Measurements from ENCODE around the gene TNRC18. TPM values are rescaled to one million over a fixed set of nuclear protein-coding genes. Genes with fewer than 3 reads are reported as not detected.
"Not testable (repeated sequence)": the region's sequence is repeated elsewhere in the genome, so short reads cannot be mapped to it uniquely, and the experiment has no call there.

The TNRC18 gene
- total and polyA plus RNA-seq, 2 experiments from 2014 or later, result 3.7 to 51.8 TPM

- H4K20me1 ChIP-seq (ENCODE audit: insufficient read depth), result peaks cover 7% of the 10 kb centered on the region
- no peak for DNase-seq
- no peak overlapping the region for H3K4me3 ChIP-seq
- in situ Hi-C loops (cut with MboI), result no loop called here
- 81 to 84% methylated on average over 18 of the region's 18 CpGs for WGBS, 2 experiments (ENCODE audit: low coverage in 1 of 2, low lambda C conversion rate in 2 of 2, missing lambda C conversion rate in 2 of 2)
- no peaks in the 10 kb centered on the region for H3K9me3 ChIP-seq (ENCODE audit: low read depth)
- H3K4me1 ChIP-seq (ENCODE audit: insufficient read depth), result no peaks in the 10 kb centered on the region
- no peak overlapping the region for H3K27ac ChIP-seq
- H3K4me2 ChIP-seq (ENCODE audit: unreplicated experiment), result no peak overlapping the region
- H3K36me3 ChIP-seq (ENCODE audit: low read depth), result peaks cover 15% of the 10 kb centered on the region
- H3F3A ChIP-seq (ENCODE audit: insufficient read depth), result peaks cover 7% of the 10 kb centered on the region
- no peak for TF ChIP-seq EZH2 (IDR thresholded peaks at IDR 0.05; ENCODE audit: insufficient read depth, poor library complexity, severe bottlenecking)
- TF ChIP-seq EZH2phosphoT487 (IDR thresholded peaks at IDR 0.05; ENCODE audit: insufficient read depth, low read depth), result no peak
- H2AFZ ChIP-seq, result no peak overlapping the region
- H3K27me3 ChIP-seq (replicated peaks; ENCODE audit: insufficient read depth), result no peaks in the 10 kb centered on the region
- H3K79me2 ChIP-seq (ENCODE audit: insufficient read depth), result peaks cover 100% of the 10 kb centered on the region
- H3K9ac ChIP-seq, result no peak overlapping the region
- H3K9me2 ChIP-seq (ENCODE audit: insufficient read depth), result no peaks in the 10 kb centered on the region
These were observed 61.2 kb downstream of the TNRC18 start for GRCh38 chr7:5362466-5362865.

DNA sequence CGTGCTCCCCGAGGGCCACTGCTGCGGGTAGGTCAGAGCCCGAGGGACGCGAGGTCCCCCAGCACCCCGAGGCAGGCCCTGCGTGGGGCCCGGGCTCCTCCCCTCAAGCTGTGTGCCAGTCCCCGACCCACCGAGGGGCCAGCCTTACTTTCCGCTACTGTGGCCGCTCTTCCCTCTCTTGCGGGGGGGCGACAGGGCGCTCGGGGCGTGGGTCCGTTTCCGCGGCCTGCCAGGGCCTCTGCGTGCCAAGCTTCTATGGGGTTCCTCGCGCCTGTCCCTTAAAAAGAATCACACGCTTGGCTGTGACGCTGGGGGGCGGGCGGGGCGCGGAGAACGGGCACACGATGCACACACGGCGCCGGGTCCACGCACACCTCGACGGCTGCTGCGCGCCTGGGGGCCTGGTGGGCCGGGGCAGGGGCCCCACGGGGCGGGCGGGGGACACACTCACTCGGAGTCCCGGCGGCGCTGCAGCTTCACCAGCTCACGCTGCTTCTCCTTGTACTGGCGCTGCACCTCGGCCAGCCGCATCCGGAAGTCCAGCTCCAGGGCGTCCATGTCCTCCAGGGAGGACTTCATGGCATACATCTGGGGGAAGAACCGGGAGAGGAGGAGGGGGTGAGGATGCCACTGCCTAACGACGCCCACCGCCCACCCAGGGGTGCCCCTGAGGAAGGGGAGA is 62.0 kb downstream of the TNRC18 start:
- WGBS, 2 experiments (ENCODE audit: low coverage in 1 of 2, low lambda C conversion rate in 2 of 2, missing lambda C conversion rate in 2 of 2), result 90 to 91% methylated on average over 30 to 55 of the region's 58 CpGs
- Histone ChIP-seq H3K9me2 (ENCODE audit: insufficient read depth) (no peaks in the 10 kb centered on the region), H2AFZ (no peak overlapping the region), H3K27ac (no peak overlapping the region), H3K79me2 (ENCODE audit: insufficient read depth) (peaks cover 100% of the 10 kb centered on the region), H3K36me3 (ENCODE audit: low read depth) (peaks cover 18% of the 10 kb centered on the region), H3K9ac (no peak overlapping the region), H3K27me3 (replicated peaks; ENCODE audit: insufficient read depth) (no peaks in the 10 kb centered on the region), H3K9me3 (ENCODE audit: low read depth) (no peaks in the 10 kb centered on the region), H3K4me1 (ENCODE audit: insufficient read depth) (no peaks in the 10 kb centered on the region), H3F3A (ENCODE audit: insufficient read depth) (peaks cover 7% of the 10 kb centered on the region), H4K20me1 (ENCODE audit: insufficient read depth) (peaks cover under 1% of the 10 kb centered on the region; the same call in 1 of the 2 replicates), H3K4me3 (no peak overlapping the region), H3K4me2 (ENCODE audit: unreplicated experiment) (no peak overlapping the region)
- TF ChIP-seq EZH2phosphoT487 (IDR thresholded peaks at IDR 0.05; ENCODE audit: insufficient read depth, low read depth) (no peak), EZH2 (IDR thresholded peaks at IDR 0.05; ENCODE audit: insufficient read depth, poor library complexity, severe bottlenecking) (no peak)
- no peak for DNase-seq
- in situ Hi-C loops (cut with MboI), result no loop called here

GRCh38 chr7:5360971-5361370 is 62.7 kb downstream of the TNRC18 start:
- Histone ChIP-seq H4K20me1 (ENCODE audit: insufficient read depth) (no peaks in the 10 kb centered on the region), H3K9ac (no peak overlapping the region), H2AFZ (no peak overlapping the region), H3K9me2 (ENCODE audit: insufficient read depth) (no peaks in the 10 kb centered on the region), H3K4me1 (ENCODE audit: insufficient read depth) (no peaks in the 10 kb centered on the region), H3K4me3 (no peak overlapping the region), H3K27ac (no peak overlapping the region), H3K27me3 (replicated peaks; ENCODE audit: insufficient read depth) (no peaks in the 10 kb centered on the region), H3K36me3 (ENCODE audit: low read depth) (peaks cover 18% of the 10 kb centered on the region), H3F3A (ENCODE audit: insufficient read depth) (peaks cover 7% of the 10 kb centered on the region; the same call in 1 of the 2 replicates), H3K9me3 (ENCODE audit: low read depth) (no peaks in the 10 kb centered on the region), H3K79me2 (ENCODE audit: insufficient read depth) (peaks cover 100% of the 10 kb centered on the region), H3K4me2 (ENCODE audit: unreplicated experiment) (no peak overlapping the region)
- DNase-seq, result no peak
- WGBS, 2 experiments (ENCODE audit: low coverage in 1 of 2, low lambda C conversion rate in 2 of 2, missing lambda C conversion rate in 2 of 2), result 94 to 95% methylated on average over 27 to 29 of the region's 29 CpGs
- TF ChIP-seq EZH2 (IDR thresholded peaks at IDR 0.05; ENCODE audit: insufficient read depth, poor library complexity, severe bottlenecking), result no peak
- in situ Hi-C loops (cut with MboI), result no loop called here

DNA sequence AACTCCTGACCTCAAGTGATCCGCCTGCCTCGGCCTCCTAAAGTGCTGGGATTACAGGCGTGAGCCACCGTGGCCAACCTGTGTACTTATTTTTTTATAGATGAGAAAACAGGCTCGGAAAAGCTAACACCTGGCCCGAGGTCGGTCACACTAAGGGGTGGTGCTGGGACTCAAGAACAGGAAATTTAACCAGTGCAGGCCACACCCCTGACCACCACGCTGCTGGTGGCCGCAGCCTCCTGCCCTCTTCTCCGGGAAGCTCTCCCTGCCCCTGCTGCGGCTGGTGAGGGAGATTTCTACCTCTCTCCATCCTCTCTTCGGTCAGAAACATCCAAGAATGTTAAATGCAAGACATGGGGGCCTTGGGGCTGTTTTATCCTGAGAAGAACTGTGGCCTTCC is 63.2 kb downstream of the TNRC18 start:
- no peak for DNase-seq
- Histone ChIP-seq H3K9me3 (ENCODE audit: low read depth) (no peaks in the 10 kb centered on the region), H4K20me1 (ENCODE audit: insufficient read depth) (no peaks in the 10 kb centered on the region), H3K27me3 (replicated peaks; ENCODE audit: insufficient read depth) (no peaks in the 10 kb centered on the region), H3K36me3 (ENCODE audit: low read depth) (peaks cover 21% of the 10 kb centered on the region), H3K27ac (no peak overlapping the region), H3K9me2 (ENCODE audit: insufficient read depth) (no peaks in the 10 kb centered on the region), H3F3A (ENCODE audit: insufficient read depth) (peaks cover 8% of the 10 kb centered on the region), H2AFZ (no peak overlapping the region), H3K9ac (no peak overlapping the region), H3K4me1 (ENCODE audit: insufficient read depth) (no peaks in the 10 kb centered on the region; the same call in 1 of the 2 replicates), H3K4me3 (no peak overlapping the region), H3K4me2 (ENCODE audit: unreplicated experiment) (no peak overlapping the region), H3K79me2 (ENCODE audit: insufficient read depth) (peaks cover 100% of the 10 kb centered on the region)
- TF ChIP-seq EZH2phosphoT487 (IDR thresholded peaks at IDR 0.05; ENCODE audit: insufficient read depth, low read depth) (no peak), EZH2 (IDR thresholded peaks at IDR 0.05; ENCODE audit: insufficient read depth, poor library complexity, severe bottlenecking) (no peak)
- WGBS, 2 experiments (ENCODE audit: low coverage in 1 of 2, low lambda C conversion rate in 2 of 2, missing lambda C conversion rate in 2 of 2), result 87 to 92% methylated on average over 12 of the region's 12 CpGs
- in situ Hi-C loops (cut with MboI), result no loop called here

GRCh38 chr7:5360021-5360420 is 63.6 kb downstream of the TNRC18 start:
- in situ Hi-C loops (cut with MboI); H4K20me1 ChIP-seq (ENCODE audit: insufficient read depth); H3K4me2 ChIP-seq (ENCODE audit: unreplicated experiment); H3K9me3 ChIP-seq (ENCODE audit: low read depth); H3K27me3 ChIP-seq (replicated peaks; ENCODE audit: insufficient read depth); H3K27ac ChIP-seq; H3K4me1 ChIP-seq (ENCODE audit: insufficient read depth); H3K9me2 ChIP-seq (ENCODE audit: insufficient read depth); H2AFZ ChIP-seq; H3K4me3 ChIP-seq; DNase-seq; H3K9ac ChIP-seq: not testable (repeated sequence)
- peaks cover 13% of the 10 kb centered on the region for H3F3A ChIP-seq (ENCODE audit: insufficient read depth)
- peaks cover 23% of the 10 kb centered on the region for H3K36me3 ChIP-seq (ENCODE audit: low read depth)
- 88 to 92% methylated on average over 6 of the region's 6 CpGs for WGBS, 2 experiments (ENCODE audit: low coverage in 1 of 2, low lambda C conversion rate in 2 of 2, missing lambda C conversion rate in 2 of 2)
- H3K79me2 ChIP-seq (ENCODE audit: insufficient read depth), result peaks cover 100% of the 10 kb centered on the region

Data from GM23248 (cell line).